ENCODE results near the gene NPTXR. TPM values are rescaled to one million over a fixed set of nuclear protein-coding genes. Genes with fewer than 3 reads are reported as not detected.

NPTXR gene
- total RNA-seq, 1 donor from 2014 or later: 4.8 TPM

- Mint-ChIP-seq H3K36me3 (ENCODE audit: unreplicated experiment) (peaks cover 5% of the 10 kb centered on the region), H3K4me3 (ENCODE audit: unreplicated experiment) (no peak overlapping the region), H3K27me3 (ENCODE audit: unreplicated experiment) (peaks cover 19% of the 10 kb centered on the region), H3K9me3 (ENCODE audit: unreplicated experiment) (no peaks in the 10 kb centered on the region), H3K27ac (ENCODE audit: unreplicated experiment) (no peak overlapping the region), H3K4me1 (ENCODE audit: unreplicated experiment) (peaks cover 6% of the 10 kb centered on the region)
- no peak for DNase-seq (ENCODE audit: extremely low spot score, unreplicated experiment)
- no peak for TF ChIP-seq CTCF (IDR thresholded peaks at IDR 0.05)
Measured at GRCh38 chr22:38861927-38862326, 18.1 kb upstream of the NPTXR start.

- DNase-seq (ENCODE audit: extremely low spot score, unreplicated experiment): no peak
- no peak overlapping the region for H3K4me3 Mint-ChIP-seq (ENCODE audit: unreplicated experiment)
- no peaks in the 10 kb centered on the region for H3K9me3 Mint-ChIP-seq (ENCODE audit: unreplicated experiment)
- no peak overlapping the region for H3K27ac Mint-ChIP-seq (ENCODE audit: unreplicated experiment)
- peaks cover 23% of the 10 kb centered on the region for H3K27me3 Mint-ChIP-seq (ENCODE audit: unreplicated experiment)
- H3K36me3 Mint-ChIP-seq (ENCODE audit: unreplicated experiment): peaks cover 5% of the 10 kb centered on the region
- H3K4me1 Mint-ChIP-seq (ENCODE audit: unreplicated experiment): peaks cover 6% of the 10 kb centered on the region
- TF ChIP-seq CTCF (IDR thresholded peaks at IDR 0.05): no peak
Measured at GRCh38 chr22:38861170-38861876, 17.5 kb upstream of the NPTXR start.

DNA sequence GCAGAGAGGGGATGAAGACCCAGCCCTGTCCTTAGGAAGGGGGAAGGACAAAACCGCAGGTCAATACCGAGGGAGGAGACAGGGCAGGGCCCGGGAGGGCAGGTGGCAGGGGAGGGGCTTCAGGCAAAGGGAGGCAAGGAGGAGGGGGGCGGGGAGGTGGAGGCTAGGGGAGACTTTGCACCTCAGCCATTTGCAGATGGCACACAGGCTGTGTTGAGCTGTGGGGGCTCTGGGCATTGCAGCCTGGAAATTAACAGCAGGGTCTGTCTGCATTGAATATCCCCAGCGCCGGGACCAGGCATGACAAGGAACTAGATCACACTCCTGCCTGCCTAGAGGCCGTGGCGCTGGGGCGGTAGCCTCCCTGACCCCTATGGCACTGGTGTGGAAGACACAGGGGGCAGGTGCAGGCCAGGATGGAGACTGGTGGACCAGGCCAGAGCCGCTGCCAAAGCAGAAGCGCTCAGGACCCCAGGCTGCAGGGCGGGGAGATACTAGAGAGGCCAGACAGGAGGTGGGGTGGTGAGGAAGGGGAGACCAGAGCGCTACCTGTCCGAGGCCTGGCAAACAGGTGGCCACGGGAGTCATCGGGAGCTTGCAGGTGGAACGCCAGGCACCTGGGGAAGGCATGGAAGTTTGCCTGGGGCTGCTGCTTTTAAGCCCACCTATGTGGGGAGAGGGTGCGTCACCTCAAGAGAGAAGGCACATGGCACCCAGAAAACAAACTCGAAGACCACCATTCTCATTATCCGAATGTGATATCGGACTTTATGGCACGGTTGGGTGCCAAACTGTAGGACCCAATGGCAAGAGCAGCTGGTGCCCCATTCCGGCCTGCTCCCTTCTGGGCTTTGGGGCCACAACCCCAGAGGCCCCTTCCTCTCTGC lies 16.7 kb upstream of the NPTXR start:
- Mint-ChIP-seq H3K4me1 (ENCODE audit: unreplicated experiment) (peaks cover 6% of the 10 kb centered on the region), H3K36me3 (ENCODE audit: unreplicated experiment) (peaks cover 3% of the 10 kb centered on the region), H3K9me3 (ENCODE audit: unreplicated experiment) (no peaks in the 10 kb centered on the region), H3K4me3 (ENCODE audit: unreplicated experiment) (no peak overlapping the region), H3K27ac (ENCODE audit: unreplicated experiment) (no peak overlapping the region), H3K27me3 (ENCODE audit: unreplicated experiment) (peaks cover 31% of the 10 kb centered on the region)
- DNase-seq (ENCODE audit: extremely low spot score, unreplicated experiment): no peak
- TF ChIP-seq CTCF (IDR thresholded peaks at IDR 0.05): no peak

DNA sequence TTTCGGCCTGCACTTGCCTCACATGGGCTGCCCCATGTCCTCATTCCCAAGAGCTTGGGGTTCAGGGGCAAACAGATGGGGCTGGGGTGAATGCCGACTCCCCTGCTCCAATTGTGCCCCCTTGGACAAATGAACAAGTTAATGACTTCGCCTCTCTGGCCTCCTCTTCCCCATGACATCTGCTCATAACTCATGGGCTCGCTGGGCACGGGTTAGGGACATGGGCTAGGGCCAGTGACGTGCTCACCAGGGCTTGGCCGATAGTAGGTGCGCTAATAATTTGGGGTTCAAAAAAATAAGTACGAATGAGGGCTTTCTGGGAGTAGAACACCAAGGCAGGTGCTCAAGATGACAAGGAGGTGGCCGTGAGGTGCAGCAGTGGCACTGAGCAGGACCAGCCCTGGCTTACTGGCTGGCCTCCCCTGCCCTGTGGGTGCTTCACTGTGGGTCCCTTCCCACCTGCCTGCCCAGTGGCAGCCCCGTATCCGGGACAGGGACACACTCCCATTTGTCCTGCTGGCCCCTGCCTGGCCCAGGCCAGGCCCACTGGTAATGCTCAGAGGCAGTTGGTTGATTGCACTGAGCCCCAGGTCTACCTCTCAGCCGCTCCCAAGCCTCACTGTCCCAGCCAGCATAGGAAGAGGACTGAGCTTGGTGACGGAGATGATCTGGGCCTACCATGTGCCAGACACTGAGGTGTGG lies 15.9 kb upstream of the NPTXR start:
- TF ChIP-seq CTCF (IDR thresholded peaks at IDR 0.05): no peak
- H3K27ac Mint-ChIP-seq (ENCODE audit: unreplicated experiment): no peak overlapping the region
- H3K4me1 Mint-ChIP-seq (ENCODE audit: unreplicated experiment): peaks cover 6% of the 10 kb centered on the region
- peaks cover 3% of the 10 kb centered on the region for H3K36me3 Mint-ChIP-seq (ENCODE audit: unreplicated experiment)
- no peak overlapping the region for H3K4me3 Mint-ChIP-seq (ENCODE audit: unreplicated experiment)
- no peak for DNase-seq (ENCODE audit: extremely low spot score, unreplicated experiment)
- H3K27me3 Mint-ChIP-seq (ENCODE audit: unreplicated experiment): peaks cover 33% of the 10 kb centered on the region
- H3K9me3 Mint-ChIP-seq (ENCODE audit: unreplicated experiment): no peaks in the 10 kb centered on the region

Data from osteocyte (in vitro differentiated cells).